KOPT-K1 (cell line): ENCODE results near the gene SMCO1.
"Not testable (repeated sequence)": the region's sequence is repeated elsewhere in the genome, so short reads cannot be mapped to it uniquely, and the experiment has no call there.

Experiments used
- H3K27ac ChIP-seq: fragments of 200-600 bp; sonication (generic); 2 replicates; pipeline ENCODE4 v1.5.1; 2016; ENCODE audit warnings: antibody characterized with exemption, mild to moderate bottlenecking, low read depth, low read length; ENCODE audit not compliant: poor library complexity, severe bottlenecking
- H3K36me3 ChIP-seq: fragments of 200-600 bp; sonication (generic); 2 replicates; pipeline ENCODE4 v1.5.1; 2017; ENCODE audit warnings: antibody characterized with exemption, mild to moderate bottlenecking, low read length, moderate library complexity; ENCODE audit not compliant: insufficient read depth
- H3K9me3 ChIP-seq: fragments of 200-600 bp; sonication (generic); 2 replicates; pipeline ENCODE4 v1.5.1; 2017; ENCODE audit warnings: antibody characterized with exemption, low read length, mild to moderate bottlenecking; ENCODE audit not compliant: insufficient read depth, poor library complexity, severe bottlenecking

SMCO1 gene, protein sequence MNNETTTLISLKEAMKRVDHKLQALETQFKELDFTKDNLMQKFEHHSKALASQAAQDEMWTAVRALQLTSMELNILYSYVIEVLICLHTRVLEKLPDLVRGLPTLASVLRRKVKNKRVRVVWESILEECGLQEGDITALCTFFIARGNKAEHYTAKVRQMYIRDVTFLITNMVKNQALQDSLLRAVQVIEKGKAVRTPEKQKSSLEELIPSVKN

DNA sequence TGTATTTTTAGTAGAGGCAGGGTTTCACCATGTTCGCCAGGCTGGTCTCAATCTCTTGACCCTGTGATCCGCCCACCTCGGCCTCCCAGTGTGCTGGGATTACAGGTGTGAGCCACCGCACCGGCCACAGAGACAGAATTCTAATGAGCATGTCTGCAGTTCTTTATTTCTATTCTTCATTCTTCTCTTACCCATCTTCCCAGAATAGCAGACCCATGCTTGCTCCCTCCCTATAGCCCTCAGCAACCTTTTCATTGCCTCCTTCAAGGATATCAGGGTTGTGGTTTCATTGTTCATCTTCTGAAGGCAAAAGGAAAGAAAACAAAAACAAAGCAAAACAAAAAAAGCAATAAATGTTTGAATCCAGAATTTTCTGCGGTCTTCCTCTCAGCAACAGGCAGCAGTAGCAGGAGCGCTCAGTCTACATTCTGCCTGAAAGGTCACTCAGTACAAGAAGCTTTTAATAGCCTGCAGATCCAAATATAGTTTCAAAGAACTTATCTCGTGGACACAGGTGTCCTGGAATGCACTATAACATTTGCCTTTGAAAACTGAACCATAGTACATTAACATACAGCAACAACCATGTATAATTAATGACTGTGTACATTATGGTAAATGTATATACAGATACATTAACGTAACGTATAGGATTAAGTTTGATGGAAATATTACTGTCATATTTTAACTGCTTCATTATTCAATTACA lies at the start of gene SMCO1:
SMCO1 (minus strand) TSS at position 434 of the 709 bp plus-strand sequence; CDS start at position 297, 137 bp downstream.
- Histone ChIP-seq H3K9me3 (peaks cover 27% of the 10 kb centered on the region), H3K27ac (no peak within 1 kb of the TSS), H3K36me3 (no peaks in the 10 kb centered on the region)

DNA sequence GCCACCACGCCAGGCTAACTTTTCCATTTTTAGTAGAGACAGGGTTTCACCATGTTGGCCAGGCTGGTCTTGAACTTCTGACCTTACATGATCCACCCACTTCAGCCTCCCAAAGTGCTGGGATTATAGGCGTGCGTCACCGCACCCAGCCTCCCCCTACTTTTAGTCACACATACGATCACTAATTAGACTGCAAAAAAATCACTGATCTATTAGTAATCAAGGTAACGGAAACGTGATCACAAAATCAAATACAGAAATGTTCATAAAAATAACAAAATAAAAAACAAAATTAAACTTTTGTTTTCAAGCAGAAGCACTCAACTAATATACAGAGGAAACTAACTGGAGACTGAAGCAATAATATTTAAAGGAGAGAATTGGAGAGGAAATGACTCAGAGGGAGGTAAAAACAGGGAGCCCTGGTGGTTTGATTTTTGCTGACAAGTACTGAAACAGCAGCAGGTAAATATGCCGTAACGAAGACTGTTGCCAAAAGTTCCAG lies 48.6 kb upstream of the SMCO1 start:
- H3K9me3 ChIP-seq: no peaks in the 10 kb centered on the region
- H3K27ac ChIP-seq: no peak overlapping the region
- H3K36me3 ChIP-seq: peaks cover 39% of the 10 kb centered on the region

DNA sequence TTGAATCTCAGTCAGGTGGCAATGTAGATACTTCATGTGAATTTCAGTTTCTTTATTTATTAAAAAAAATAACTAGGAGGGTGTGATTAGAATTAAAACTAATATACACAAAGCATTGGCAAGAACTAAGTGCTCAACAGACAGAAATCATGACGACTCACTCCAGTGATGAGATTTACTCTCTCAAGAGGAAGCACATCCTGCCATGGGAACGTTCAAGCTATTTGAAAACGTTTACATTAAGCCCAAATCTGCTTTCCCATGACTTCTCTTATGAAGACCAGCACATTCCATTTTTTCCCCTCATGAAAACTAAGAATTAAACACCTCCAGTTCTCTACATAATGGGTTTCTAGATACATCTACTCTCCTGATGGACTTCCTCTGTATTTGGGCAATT lies 44.7 kb upstream of the SMCO1 start:
- Histone ChIP-seq H3K9me3 (no peaks in the 10 kb centered on the region), H3K36me3 (peaks cover 34% of the 10 kb centered on the region), H3K27ac (no peak overlapping the region)

DNA sequence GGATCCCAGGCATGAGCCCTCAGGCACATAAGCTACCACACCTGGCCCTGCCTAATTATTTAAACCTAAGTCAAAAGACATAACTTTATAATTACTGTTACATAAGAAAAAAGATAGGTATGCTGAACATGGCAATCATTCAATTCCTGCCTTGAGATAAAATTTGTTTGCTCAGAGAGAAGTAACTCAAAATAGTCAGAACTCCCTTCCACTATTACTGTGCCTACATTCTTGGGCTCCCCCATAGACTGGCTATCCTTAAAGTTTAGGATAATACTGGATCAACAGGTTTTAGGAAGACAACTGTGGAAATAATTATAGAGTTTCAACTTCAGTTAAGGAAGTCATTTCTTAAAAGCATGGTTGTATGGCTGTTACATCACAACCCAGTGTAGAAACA lies 43.3 kb upstream of the SMCO1 start:
- Histone ChIP-seq H3K9me3 (no peaks in the 10 kb centered on the region), H3K27ac (no peak overlapping the region), H3K36me3 (peaks cover 40% of the 10 kb centered on the region)

DNA sequence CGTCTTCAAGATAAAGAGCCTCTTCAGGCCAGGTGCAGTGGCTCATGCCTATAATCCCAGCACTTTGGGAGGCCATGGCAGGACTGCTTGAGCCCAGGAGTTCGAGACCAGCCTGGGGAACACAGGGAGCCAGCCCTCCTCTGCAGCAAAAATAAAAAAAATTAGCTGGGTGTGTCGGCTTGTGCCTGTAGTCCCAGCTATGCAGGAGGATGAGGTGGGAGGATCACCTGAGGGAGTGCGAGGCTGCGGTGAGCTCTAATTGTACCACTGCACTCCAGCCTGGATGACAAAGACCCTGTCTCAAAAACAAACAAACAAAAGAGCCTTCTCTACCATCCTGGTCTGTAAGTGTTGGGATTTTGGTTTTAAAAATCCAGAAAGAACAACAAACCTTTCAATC lies 42.1 kb upstream of the SMCO1 start:
- H3K27ac ChIP-seq: no peak overlapping the region
- H3K9me3 ChIP-seq: no peaks in the 10 kb centered on the region
- peaks cover 39% of the 10 kb centered on the region for H3K36me3 ChIP-seq

DNA sequence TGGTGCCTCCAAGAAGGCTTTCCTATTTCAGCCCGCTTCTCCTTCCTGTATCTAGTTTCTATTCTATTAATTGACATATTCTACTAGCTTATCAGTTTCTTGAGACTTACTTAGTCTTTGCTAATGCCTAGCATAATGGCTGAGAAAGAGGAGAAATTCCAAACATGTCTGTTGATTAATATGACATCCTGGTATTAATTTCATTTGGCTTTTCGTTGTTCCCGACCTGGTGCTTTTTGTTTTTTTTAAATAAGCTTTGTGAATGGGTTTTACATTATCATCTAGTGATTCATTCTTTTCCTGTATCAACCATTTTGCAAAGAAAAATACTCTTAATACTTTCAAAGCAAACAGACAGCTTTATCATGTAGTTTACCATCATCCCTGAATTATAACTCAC lies 40.1 kb upstream of the SMCO1 start:
- Histone ChIP-seq H3K27ac (no peak overlapping the region), H3K9me3 (peaks cover 8% of the 10 kb centered on the region), H3K36me3 (peaks cover 29% of the 10 kb centered on the region)

DNA sequence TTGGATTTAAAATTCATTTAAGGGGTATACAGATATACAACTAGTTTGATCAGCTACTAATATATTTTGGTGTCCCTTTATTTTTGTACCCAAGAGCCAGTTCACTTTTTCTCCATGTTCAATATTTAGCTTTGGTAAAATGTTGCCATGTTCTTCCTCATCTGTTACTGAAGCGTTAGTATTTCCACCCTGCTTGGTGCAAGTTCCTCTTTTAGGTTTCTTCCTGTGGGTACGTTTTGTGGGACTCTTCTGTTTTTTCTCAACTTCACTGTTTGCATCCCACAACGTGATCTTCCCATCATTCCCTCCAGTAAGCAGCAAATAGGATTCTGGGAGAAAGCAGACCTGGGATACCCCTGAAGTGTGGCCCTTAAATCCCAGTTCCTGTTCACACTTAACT lies 39.1 kb upstream of the SMCO1 start:
- peaks cover 19% of the 10 kb centered on the region for H3K36me3 ChIP-seq
- no peak overlapping the region for H3K27ac ChIP-seq
- peaks cover 18% of the 10 kb centered on the region for H3K9me3 ChIP-seq

DNA sequence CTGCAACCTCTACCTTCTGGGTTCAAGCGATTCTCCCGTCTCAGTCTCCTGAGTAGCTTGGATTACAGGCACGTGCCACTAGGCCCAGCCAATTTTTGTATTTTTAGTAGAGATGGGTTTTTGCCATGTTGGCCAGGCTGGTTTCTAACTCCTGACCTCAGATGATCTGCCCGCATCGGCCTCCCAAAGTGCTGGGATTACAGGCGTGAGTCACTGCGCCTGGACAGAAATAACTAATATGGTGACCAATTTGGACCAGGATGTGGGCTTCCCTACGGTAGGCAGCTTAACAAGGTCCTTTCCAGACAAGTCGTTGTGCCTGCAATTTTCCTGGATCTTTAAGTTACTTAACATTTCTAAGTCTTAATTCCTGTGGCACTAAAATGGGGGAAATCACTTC lies 38.4 kb upstream of the SMCO1 start:
- no peak overlapping the region for H3K27ac ChIP-seq
- peaks cover 12% of the 10 kb centered on the region; the same call in 1 of the 2 replicates for H3K36me3 ChIP-seq
- peaks cover 24% of the 10 kb centered on the region for H3K9me3 ChIP-seq

DNA sequence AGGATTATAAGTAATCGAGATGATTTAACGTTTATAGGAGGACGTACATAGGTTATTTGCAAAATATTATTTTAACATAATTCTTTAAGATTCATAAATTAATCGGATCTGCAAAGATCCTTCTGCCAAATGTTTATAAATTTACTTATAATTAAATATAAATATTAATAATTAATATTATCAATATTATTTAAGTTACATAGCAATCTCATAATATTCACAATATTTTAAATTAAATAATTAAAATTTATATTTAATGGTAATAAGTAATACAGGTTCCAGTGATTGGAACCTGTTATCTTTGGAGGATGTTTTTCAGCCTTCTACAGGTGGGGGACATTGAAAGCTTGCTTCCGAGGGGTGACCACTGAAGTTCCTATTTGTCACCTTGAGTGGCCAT lies 37.1 kb upstream of the SMCO1 start:
- Histone ChIP-seq H3K27ac (no peak overlapping the region), H3K9me3 (peaks cover 24% of the 10 kb centered on the region), H3K36me3 (peaks cover 11% of the 10 kb centered on the region; the same call in 1 of the 2 replicates)

DNA sequence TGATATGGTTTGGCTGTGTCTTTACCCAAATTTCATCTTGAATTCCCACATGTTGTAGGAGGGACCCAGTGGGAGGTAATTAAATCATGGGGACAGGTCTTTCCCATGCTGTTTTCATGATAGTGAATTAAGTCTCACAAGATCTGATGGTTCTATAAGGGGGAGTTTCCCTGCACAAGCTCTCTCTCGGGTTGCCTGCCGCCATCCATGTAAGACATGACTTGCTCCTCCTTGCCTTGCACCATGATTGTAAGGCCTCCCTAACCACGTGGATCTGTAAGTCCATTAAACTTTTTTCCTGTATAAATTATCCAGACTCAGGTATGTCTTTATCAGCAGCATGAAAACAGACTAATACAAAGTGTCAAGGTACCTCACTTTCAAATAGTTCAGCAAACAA lies 35.0 kb upstream of the SMCO1 start:
- Histone ChIP-seq H3K9me3 (peaks cover 24% of the 10 kb centered on the region), H3K36me3 (peaks cover 11% of the 10 kb centered on the region; the same call in 1 of the 2 replicates)
- not testable (repeated sequence) for H3K27ac ChIP-seq

DNA sequence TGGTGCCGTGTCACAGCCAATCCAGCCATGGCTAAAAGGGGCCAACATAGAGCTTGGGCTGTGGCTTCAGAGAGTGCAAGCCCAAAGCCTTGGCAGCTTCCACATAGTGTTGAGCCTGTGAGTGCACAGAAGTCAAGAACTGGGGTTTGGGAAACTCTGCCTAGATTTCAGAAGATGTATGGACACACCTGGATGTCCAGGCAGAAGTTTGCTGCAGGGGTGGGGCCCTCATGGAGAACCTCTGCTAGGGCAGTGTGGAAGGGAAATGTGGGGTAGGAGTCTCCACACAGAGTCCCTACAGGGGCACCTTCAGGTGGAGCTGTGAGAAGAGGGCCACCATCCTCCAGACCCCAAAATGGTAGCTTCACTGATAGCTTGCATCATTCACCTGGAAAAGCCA lies 34.2 kb upstream of the SMCO1 start:
- not testable (repeated sequence) for H3K36me3 ChIP-seq, H3K27ac ChIP-seq
- peaks cover 24% of the 10 kb centered on the region for H3K9me3 ChIP-seq

DNA sequence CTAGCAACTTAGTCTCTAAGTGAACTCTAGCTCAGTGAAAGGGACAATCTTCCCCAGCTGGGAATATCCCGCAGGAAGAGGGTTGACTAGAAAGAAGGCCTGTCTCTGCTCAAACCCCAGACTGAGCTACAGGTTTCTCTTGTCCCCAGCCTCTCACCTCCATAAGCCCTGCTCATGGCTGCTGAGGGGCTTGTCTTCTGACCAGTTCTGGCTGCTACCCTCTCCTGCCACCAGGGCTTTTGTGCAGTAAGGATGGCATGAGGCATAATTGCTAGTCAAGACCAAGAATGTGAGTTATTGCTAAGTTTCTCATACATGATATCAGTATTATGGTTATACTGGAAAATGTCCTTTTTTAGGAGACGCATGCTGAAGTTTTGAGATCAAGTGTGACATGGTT lies 31.9 kb upstream of the SMCO1 start:
- Histone ChIP-seq H3K27ac (no peak overlapping the region), H3K36me3 (no peaks in the 10 kb centered on the region), H3K9me3 (peaks cover 24% of the 10 kb centered on the region)

DNA sequence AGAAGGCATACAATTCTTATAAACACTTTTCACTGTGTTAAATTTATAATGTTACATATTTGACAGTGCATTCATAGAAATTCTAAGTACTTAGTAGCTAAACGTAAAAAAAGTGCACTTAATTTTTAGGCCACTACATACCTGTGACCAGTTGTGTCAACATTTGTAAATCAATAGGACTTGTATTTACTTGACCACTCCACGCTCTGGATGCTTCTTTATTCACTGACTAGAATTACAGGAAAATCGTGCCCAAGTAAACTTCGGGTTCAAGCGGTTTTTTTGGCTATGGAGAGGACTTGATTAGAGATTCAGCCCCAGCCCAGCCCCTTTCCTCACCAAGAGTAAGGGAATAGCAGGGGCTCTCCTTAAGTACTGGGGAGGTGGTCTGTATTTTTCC lies 31.4 kb upstream of the SMCO1 start:
- H3K27ac ChIP-seq: no peak overlapping the region

DNA sequence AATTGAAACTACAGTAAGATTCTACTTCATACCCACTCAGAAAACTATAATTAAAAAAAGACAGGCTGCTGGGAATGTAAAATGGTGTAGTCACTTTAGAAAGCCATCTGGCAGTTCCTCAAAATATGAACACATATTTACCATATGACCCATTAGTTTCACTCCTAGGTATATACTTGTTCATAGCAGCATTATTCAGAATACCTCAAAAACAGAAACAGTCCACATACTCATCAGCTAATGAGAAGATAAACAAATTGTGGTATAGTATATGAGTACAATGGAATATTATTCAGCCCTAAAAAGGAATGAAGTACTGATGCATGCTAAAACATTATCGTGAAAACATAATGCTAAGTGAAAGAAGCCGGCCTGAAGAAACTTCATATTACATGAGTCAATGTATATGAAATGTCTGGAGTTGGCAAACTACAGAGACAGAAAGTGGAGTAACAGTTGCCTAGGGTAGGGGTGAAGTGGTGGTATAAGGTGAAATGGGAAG lies 29.4 kb upstream of the SMCO1 start:
- H3K36me3 ChIP-seq: no peaks in the 10 kb centered on the region
- no peak overlapping the region for H3K27ac ChIP-seq
- peaks cover 9% of the 10 kb centered on the region for H3K9me3 ChIP-seq

More for the DNA sequence above, 31.4 kb upstream of the SMCO1 start:
- H3K9me3 ChIP-seq: peaks cover 24% of the 10 kb centered on the region
- H3K36me3 ChIP-seq: no peaks in the 10 kb centered on the region

DNA sequence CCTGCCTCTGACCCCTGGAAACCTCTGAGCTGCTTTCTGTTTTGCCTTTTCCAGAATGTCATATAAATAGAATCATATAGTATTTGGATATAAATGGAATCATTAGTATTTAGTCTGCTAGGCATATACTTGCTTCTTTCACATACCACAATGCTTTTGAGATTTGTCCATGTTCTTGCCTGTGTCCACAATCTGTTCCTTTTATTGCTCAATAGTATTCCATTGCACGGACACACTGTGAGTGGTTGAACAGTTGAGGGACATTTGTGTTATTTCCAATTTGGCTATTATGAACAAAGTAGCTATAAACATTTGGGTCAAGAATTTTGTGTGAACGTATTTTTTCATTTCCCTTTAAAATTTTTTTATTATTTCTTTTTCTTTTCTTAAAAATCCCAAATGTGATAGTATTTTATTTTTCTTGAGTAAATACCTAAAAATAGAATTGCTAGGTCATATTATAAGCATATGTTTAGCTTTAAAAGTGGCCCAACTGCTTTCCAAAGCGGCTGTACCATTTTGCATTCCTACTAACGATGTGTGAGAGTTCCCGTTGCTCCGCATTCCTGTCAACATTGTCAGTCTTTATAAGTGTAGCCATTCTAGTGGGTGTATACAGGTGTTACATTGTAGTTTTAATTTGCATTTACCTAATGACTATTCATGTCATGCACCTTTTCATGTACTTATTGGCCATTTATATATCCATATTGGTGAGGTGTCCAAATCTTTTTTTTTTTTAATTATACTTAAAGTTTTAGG lies 26.7 kb upstream of the SMCO1 start:
- no peaks in the 10 kb centered on the region for H3K9me3 ChIP-seq
- H3K36me3 ChIP-seq: no peaks in the 10 kb centered on the region
- H3K27ac ChIP-seq: no peak overlapping the region
